ENCODE results near the gene DDX4. TPM values are rescaled to one million over a fixed set of nuclear protein-coding genes. Genes with fewer than 3 reads are reported as not detected.

Gene DDX4
- polyA plus RNA-seq (2011; rRNA removed) (not detected in 2 replicates), polyA minus RNA-seq (2011; rRNA and poly(A)+ RNA removed) (not detected in 2 replicates)

DNA sequence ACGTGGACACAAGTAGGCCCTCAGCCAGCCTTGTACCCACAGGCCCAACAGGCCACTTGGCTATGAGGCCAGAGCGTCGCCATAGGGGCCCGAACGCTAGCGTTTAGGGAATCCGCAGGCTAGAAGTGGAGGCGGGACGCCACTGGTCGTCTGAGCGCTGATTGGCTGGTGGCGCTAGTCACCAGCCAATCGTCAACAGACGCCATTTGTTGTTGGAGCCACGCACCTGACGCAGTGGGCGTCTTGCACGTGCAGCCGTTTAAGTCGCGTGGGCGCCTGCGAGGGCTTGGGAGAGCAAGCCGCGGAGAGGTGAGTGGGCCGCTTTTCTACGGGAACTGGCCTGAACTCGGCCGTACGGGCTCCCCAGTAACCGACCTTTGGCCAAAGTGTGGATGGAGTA is at the start of gene DDX4:
DDX4 (plus strand) TSS at position 269 of the 400 bp plus-strand sequence. CDS start 903 bp downstream, outside the sequence.
- TF ChIP-seq CTCF (IDR thresholded peaks at IDR 0.05; ENCODE audit: low read depth, low read length), result no peak
- CTCF ChIA-PET, result no interaction called here
- Histone ChIP-seq H3K4me3 (ENCODE audit: low read depth, low read length) (no peak within 1 kb of the TSS), H3K27me3 (ENCODE audit: control insufficient read depth, insufficient read depth, low read length) (no peaks in the 10 kb centered on the region), H3K9me3 (ENCODE audit: control insufficient read depth, insufficient read depth, low read length) (peaks cover 7% of the 10 kb centered on the region; the same call in 1 of the 2 replicates), H3K27ac (ENCODE audit: low read depth, low read length) (no peak within 1 kb of the TSS)
- POLR2A ChIA-PET, result no interaction called here
- DNase-seq (ENCODE audit: low read depth, low spot score), result no peak

GRCh38 chr5:55691265-55692105 is 46.4 kb upstream of the DDX4 start:
- POLR2A ChIA-PET, result interaction anchor here (0.5 kb wide), 1 partner anchor 70 kb away, joined by 3 read pairs; no protein-coding TSS in a partner anchor
- peak; percentile 57 for TF ChIP-seq CTCF (IDR thresholded peaks at IDR 0.05; ENCODE audit: low read depth, low read length)

GRCh38 chr5:55692106-55692417 is 45.8 kb upstream of the DDX4 start:
- Histone ChIP-seq H3K9me3 (ENCODE audit: control insufficient read depth, insufficient read depth, low read length) (no peaks in the 10 kb centered on the region; the same call in 1 of the 2 replicates), H3K27ac (ENCODE audit: low read depth, low read length) (no peak overlapping the region), H3K4me3 (ENCODE audit: low read depth, low read length) (no peak overlapping the region), H3K27me3 (ENCODE audit: control insufficient read depth, insufficient read depth, low read length) (no peaks in the 10 kb centered on the region)
- no peak for DNase-seq (ENCODE audit: low read depth, low spot score)
- no peak for TF ChIP-seq CTCF (IDR thresholded peaks at IDR 0.05; ENCODE audit: low read depth, low read length)
- ChIA-PET CTCF (interaction anchor here (0.6 to 3.1 kb wide), 55 partner anchors 9 to 390 kb away, joined by 3 to 48 read pairs (median 5); no protein-coding TSS in a partner anchor), POLR2A (no interaction called here)

More at GRCh38 chr5:55691265-55692105, 46.4 kb upstream of the DDX4 start:
- Histone ChIP-seq H3K4me3 (ENCODE audit: low read depth, low read length) (no peak overlapping the region), H3K27me3 (ENCODE audit: control insufficient read depth, insufficient read depth, low read length) (no peaks in the 10 kb centered on the region), H3K9me3 (ENCODE audit: control insufficient read depth, insufficient read depth, low read length) (no peaks in the 10 kb centered on the region), H3K27ac (ENCODE audit: low read depth, low read length) (no peak overlapping the region)
- CTCF ChIA-PET, result interaction anchor here (0.5 to 3.1 kb wide), 64 partner anchors 10 to 390 kb away, joined by 3 to 48 read pairs (median 4); partner anchors contain the start of gene PLPP1
- no peak for DNase-seq (ENCODE audit: low read depth, low spot score)

- no peak overlapping the region for H3K4me3 ChIP-seq (ENCODE audit: low read depth, low read length)
- ChIA-PET CTCF (interaction anchor here (0.6 to 3.1 kb wide), 51 partner anchors 9 to 391 kb away, joined by 3 to 48 read pairs (median 5); no protein-coding TSS in a partner anchor), POLR2A (no interaction called here)
- DNase-seq (ENCODE audit: low read depth, low spot score), result no peak
- TF ChIP-seq CTCF (IDR thresholded peaks at IDR 0.05; ENCODE audit: low read depth, low read length), result no peak
- no peaks in the 10 kb centered on the region for H3K27me3 ChIP-seq (ENCODE audit: control insufficient read depth, insufficient read depth, low read length)
- H3K27ac ChIP-seq (ENCODE audit: low read depth, low read length), result no peak overlapping the region
- no peaks in the 10 kb centered on the region; the same call in 1 of the 2 replicates for H3K9me3 ChIP-seq (ENCODE audit: control insufficient read depth, insufficient read depth, low read length)
These were observed 45.4 kb upstream of the DDX4 start for GRCh38 chr5:55692509-55692908.
